Measurements from ENCODE around the gene DARS2. TPM values are rescaled to one million over a fixed set of nuclear protein-coding genes. Genes with fewer than 3 reads are reported as not detected.

Gene DARS2
- total and polyA plus RNA-seq, 2 of the 4 experiments (the other 2 are of a cell fraction) = 14.8 to 18.8 TPM

DNA sequence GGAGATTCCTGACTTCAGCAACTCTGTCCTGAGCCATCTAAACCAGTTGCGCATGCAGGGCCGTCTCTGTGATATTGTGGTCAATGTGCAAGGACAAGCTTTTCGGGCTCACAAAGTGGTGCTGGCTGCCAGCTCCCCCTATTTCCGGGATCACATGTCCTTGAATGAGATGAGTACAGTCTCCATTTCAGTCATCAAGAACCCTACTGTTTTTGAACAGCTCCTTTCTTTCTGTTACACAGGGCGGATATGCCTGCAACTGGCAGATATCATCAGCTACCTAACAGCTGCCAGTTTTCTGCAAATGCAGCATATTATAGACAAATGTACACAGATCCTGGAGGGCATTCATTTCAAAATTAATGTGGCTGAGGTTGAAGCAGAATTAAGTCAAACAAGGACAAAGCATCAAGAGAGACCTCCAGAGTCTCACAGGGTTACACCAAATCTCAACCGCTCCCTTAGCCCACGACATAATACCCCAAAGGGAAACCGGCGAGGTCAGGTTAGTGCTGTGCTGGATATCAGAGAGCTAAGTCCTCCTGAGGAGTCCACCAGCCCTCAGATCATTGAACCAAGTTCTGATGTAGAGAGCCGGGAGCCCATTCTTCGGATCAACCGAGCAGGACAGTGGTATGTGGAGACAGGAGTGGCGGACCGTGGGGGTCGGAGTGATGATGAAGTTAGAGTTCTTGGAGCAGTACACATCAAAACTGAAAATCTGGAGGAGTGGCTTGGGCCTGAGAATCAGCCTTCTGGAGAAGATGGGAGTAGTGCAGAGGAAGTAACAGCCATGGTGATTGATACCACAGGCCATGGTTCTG is 46.0 kb downstream of the DARS2 start:
- H2AFZ ChIP-seq (replicated peaks; ENCODE audit: low read length, poor library complexity) = no peak overlapping the region
- CTCF ChIA-PET = no interaction called here

More for the DNA sequence above, 46.0 kb downstream of the DARS2 start:
- no peak for TF ChIP-seq POLR2A (IDR thresholded peaks at IDR 0.05; ENCODE audit: low read depth, low read length)
- no peak for TF ChIP-seq CEBPB (IDR thresholded peaks at IDR 0.05; ENCODE audit: low read depth, low read length)
- TF ChIP-seq RFX5 (IDR thresholded peaks at IDR 0.05; ENCODE audit: low read depth, low read length) = no peak
- TF ChIP-seq, protein P1, sequence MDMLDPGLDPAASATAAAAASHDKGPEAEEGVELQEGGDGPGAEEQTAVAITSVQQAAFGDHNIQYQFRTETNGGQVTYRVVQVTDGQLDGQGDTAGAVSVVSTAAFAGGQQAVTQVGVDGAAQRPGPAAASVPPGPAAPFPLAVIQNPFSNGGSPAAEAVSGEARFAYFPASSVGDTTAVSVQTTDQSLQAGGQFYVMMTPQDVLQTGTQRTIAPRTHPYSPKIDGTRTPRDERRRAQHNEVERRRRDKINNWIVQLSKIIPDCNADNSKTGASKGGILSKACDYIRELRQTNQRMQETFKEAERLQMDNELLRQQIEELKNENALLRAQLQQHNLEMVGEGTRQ (IDR thresholded peaks at IDR 0.05; ENCODE audit: low read depth, low read length) = no peak
- TF ChIP-seq SMC3 (IDR thresholded peaks at IDR 0.05; ENCODE audit: low read depth, low read length) = no peak
- no peak for TF ChIP-seq MAZ (IDR thresholded peaks at IDR 0.05; ENCODE audit: borderline replicate concordance, low read depth, low read length)
- TF ChIP-seq CHD1 (IDR thresholded peaks at IDR 0.05; ENCODE audit: low read depth, low read length) = no peak
- TF ChIP-seq BHLHE40 (IDR thresholded peaks at IDR 0.05; ENCODE audit: low read depth, low read length) = no peak
- no peak for TF ChIP-seq MAFK (IDR thresholded peaks at IDR 0.05; ENCODE audit: low read depth, low read length)
- TF ChIP-seq RAD21 (IDR thresholded peaks at IDR 0.05; ENCODE audit: low read length) = no peak
- TF ChIP-seq NFE2L2 (IDR thresholded peaks at IDR 0.05; ENCODE audit: low read depth, low read length) = no peak
- Histone ChIP-seq H3K9ac (ENCODE audit: low read depth, low read length) (no peak overlapping the region), H3K4me2 (ENCODE audit: low read depth, low read length) (no peak overlapping the region), H3K27ac (ENCODE audit: insufficient read depth, low read length) (no peak overlapping the region), H3K4me1 (ENCODE audit: control insufficient read depth, insufficient read depth, low read length) (no peaks in the 10 kb centered on the region; the same call in 1 of the 2 replicates), H2BK5ac (ENCODE audit: low read depth, low read length, poor library complexity, severe bottlenecking) (no peak overlapping the region), H3K9me3 (ENCODE audit: control insufficient read depth, insufficient read depth, low read length) (no peaks in the 10 kb centered on the region), H2BK120ac (ENCODE audit: low read depth, low read length) (no peak overlapping the region), H3K14ac (replicated peaks; ENCODE audit: low read depth, low read length) (no peak overlapping the region), H3K56ac (ENCODE audit: extremely low read depth, insufficient read depth, low read length) (no peak overlapping the region), H3K27me3 (ENCODE audit: control insufficient read depth, insufficient read depth, low read length) (no peaks in the 10 kb centered on the region), H3K18ac (ENCODE audit: low read depth, low read length) (no peak overlapping the region), H3K9me1 (ENCODE audit: insufficient read depth, low read length) (no peaks in the 10 kb centered on the region), H4K91ac (ENCODE audit: insufficient read depth, low read depth, low read length) (no peak overlapping the region), H4K20me1 (ENCODE audit: insufficient read depth, low read length) (peaks cover 23% of the 10 kb centered on the region), H4K5ac (ENCODE audit: low read depth, low read length) (no peak overlapping the region), H3K4me3 (ENCODE audit: insufficient read depth, low read depth, low read length) (no peak overlapping the region), H3K36me3 (ENCODE audit: control insufficient read depth, insufficient read depth, low read length) (peaks cover 32% of the 10 kb centered on the region), H2AK5ac (ENCODE audit: low read depth, low read length) (no peak overlapping the region), H4K8ac (ENCODE audit: low read depth in 2 of 2, low read length in 2 of 2) (no peak overlapping the region), H3K4ac (ENCODE audit: low read depth, low read length) (no peak overlapping the region), H3K79me1 (ENCODE audit: low read depth in 1 of 2, low read length in 2 of 2) (peaks cover 8 to 46% of the 10 kb centered on the region in 2 experiments; a peak in 3 of 4 replicates), H2BK15ac (ENCODE audit: low read depth, low read length) (no peak overlapping the region), H2AK9ac (replicated peaks; ENCODE audit: low read depth, low read length, poor library complexity) (no peak overlapping the region), H2BK20ac (ENCODE audit: low read depth, low read length) (no peak overlapping the region), H3K23ac (ENCODE audit: low read depth, low read length) (no peak overlapping the region)
- in situ Hi-C loops (cut with MboI; ENCODE audit: low sequenced_read_pairs) = no loop called here
- WGBS, 2 experiments (ENCODE audit: extremely low coverage in 2 of 2, insufficient read length in 1 of 2) = 100% methylated on average over 4 of the region's 15 CpGs; no CpG with 5 or more reads in 1 of the 2 experiments
- DNase-seq (no peak), ATAC-seq (ENCODE audit: low read depth) (no peak)
- intact Hi-C loops (cut with micrococcal nuclease) = no loop called here
- POLR2A ChIA-PET (ENCODE audit: unreplicated experiment) = no interaction called here
- dilution Hi-C loops (cut with HindIII; ENCODE audit: low sequenced_read_pairs, unreplicated experiment) = no loop called here
- TSS peak; percentile 80 for BruUV-seq (replicated peaks)
